H9 (cell line): ENCODE data around the gene CDYL. TPM values are rescaled to one million over a fixed set of nuclear protein-coding genes. Genes with fewer than 3 reads are reported as not detected.

ENCODE experiments used
- DNase-seq: peaks from one replicate; pipeline ENCODE4 v3.0.0-alpha.2; 2017
- H2AFZ ChIP-seq: one replicate; pipeline ENCODE4 v1.6.1; 2013; ENCODE audit warnings: mild to moderate bottlenecking, low read length, control low read depth, moderate library complexity
- H2AK5ac ChIP-seq: 2 replicates; pipeline ENCODE4 v1.6.1; 2013; ENCODE audit warnings: low read length, control low read depth, mixed read lengths; ENCODE audit not compliant: insufficient read length
- H2BK120ac ChIP-seq: one replicate; pipeline ENCODE4 v1.6.1; 2013; ENCODE audit warnings: low read depth, mild to moderate bottlenecking, low read length, control low read depth, inconsistent platforms; ENCODE audit not compliant: poor library complexity, severe bottlenecking
- H2BK12ac ChIP-seq: 2 replicates; pipeline ENCODE4 v1.6.1; 2013; ENCODE audit warnings: low read length, control low read depth, mixed read lengths, low read depth; ENCODE audit not compliant: insufficient read length
- H2BK15ac ChIP-seq: 2 replicates; pipeline ENCODE4 v1.6.1; 2013; ENCODE audit warnings: low read depth, low read length, control low read depth
- H2BK20ac ChIP-seq: one replicate; pipeline ENCODE4 v1.6.1; 2013; ENCODE audit warnings: low read depth, mild to moderate bottlenecking, low read length, control low read depth, inconsistent platforms; ENCODE audit not compliant: poor library complexity, severe bottlenecking
- H2BK5ac ChIP-seq: 2 replicates; pipeline ENCODE4 v1.6.1; 2013; ENCODE audit warnings: low read length, control low read depth, mixed read lengths; ENCODE audit not compliant: insufficient read length
- H3K14ac ChIP-seq: 2 replicates; pipeline ENCODE4 v1.6.1; 2013; ENCODE audit warnings: low read length, control low read depth; ENCODE audit not compliant: insufficient read depth
- H3K18ac ChIP-seq: 2 replicates; pipeline ENCODE4 v1.6.1; 2013; ENCODE audit warnings: low read depth, mild to moderate bottlenecking, mixed read lengths, low read length, control low read depth; ENCODE audit not compliant: insufficient read length
- H3K23ac ChIP-seq: 2 replicates; pipeline ENCODE4 v1.6.1; 2013; ENCODE audit warnings: low read length, control low read depth, mixed read lengths, low read depth; ENCODE audit not compliant: insufficient read length
- H3K23me2 ChIP-seq: 2 replicates; pipeline ENCODE4 v1.6.1; 2013; ENCODE audit warnings: low read depth, mild to moderate bottlenecking, mixed read lengths, low read length, control low read depth; ENCODE audit not compliant: insufficient read length, poor library complexity, severe bottlenecking
- H3K27ac ChIP-seq: 2 replicates; pipeline ENCODE4 v1.5.1; 2013; ENCODE audit warnings: low read length, control low read depth, mixed read lengths, low read depth; ENCODE audit not compliant: insufficient read length
- H3K27me3 ChIP-seq: 2 replicates; pipeline ENCODE4 v1.6.1; 2013; ENCODE audit warnings: low read length, control low read depth, inconsistent platforms; ENCODE audit not compliant: insufficient read depth
- H3K4ac ChIP-seq: 2 replicates; pipeline ENCODE4 v1.6.1; 2013; ENCODE audit warnings: low read depth, mild to moderate bottlenecking, control low read depth, inconsistent platforms, low read length, moderate library complexity
- H3K4me1 ChIP-seq: 2 replicates; pipeline ENCODE4 v1.6.1; 2013; ENCODE audit warnings: low read length, control low read depth, inconsistent platforms; ENCODE audit not compliant: insufficient read depth
- H3K4me2 ChIP-seq: 2 replicates; pipeline ENCODE4 v1.6.1; 2013; ENCODE audit warnings: low read length, control low read depth, mixed read lengths; ENCODE audit not compliant: insufficient read length, insufficient read depth
- H3K56ac ChIP-seq: 2 replicates; pipeline ENCODE4 v1.6.1; 2013; ENCODE audit warnings: low read depth, mild to moderate bottlenecking, mixed read lengths, low read length, control low read depth; ENCODE audit not compliant: insufficient read length
- H3K79me1 ChIP-seq: 2 replicates; pipeline ENCODE4 v1.6.1; 2013; ENCODE audit warnings: low read depth, mild to moderate bottlenecking, moderate library complexity, low read length, control low read depth, inconsistent platforms; ENCODE audit not compliant: insufficient read depth, poor library complexity, severe bottlenecking
- H3K79me2 ChIP-seq: 2 replicates; pipeline ENCODE4 v1.6.1; 2013; ENCODE audit warnings: low read length, control low read depth, inconsistent platforms; ENCODE audit not compliant: insufficient read depth
- H3K9ac ChIP-seq: 2 replicates; pipeline ENCODE4 v1.6.1; 2013; ENCODE audit warnings: low read length, control low read depth, mixed read lengths; ENCODE audit not compliant: insufficient read length; ENCODE audit errors: extremely low read depth
- H3K9me3 ChIP-seq: one replicate; pipeline ENCODE4 v1.6.1; 2013; ENCODE audit warnings: low read depth, low read length, inconsistent platforms; ENCODE audit not compliant: control insufficient read depth
- H3T11ph ChIP-seq: one replicate; pipeline ENCODE4 v1.6.1; 2013; ENCODE audit warnings: mild to moderate bottlenecking, low read length, control low read depth, inconsistent platforms
- H4K20me1 ChIP-seq: one replicate; pipeline ENCODE4 v1.6.1; 2013; ENCODE audit not compliant: control insufficient read depth, insufficient read length, insufficient read depth
- H4K5ac ChIP-seq: 2 replicates; pipeline ENCODE4 v1.6.1; 2013; ENCODE audit warnings: low read depth, mild to moderate bottlenecking, mixed read lengths, low read length, control low read depth; ENCODE audit not compliant: insufficient read length
- H4K8ac ChIP-seq: replicated peaks from 2 replicates; pipeline ENCODE4 v1.6.1; 2013; ENCODE audit warnings: low read length, control low read depth, mixed read lengths, low read depth; ENCODE audit not compliant: insufficient read length
- H4K91ac ChIP-seq: 2 replicates; pipeline ENCODE4 v1.6.1; 2013; ENCODE audit warnings: low read depth, mild to moderate bottlenecking, moderate library complexity, mixed read lengths, low read length, control low read depth; ENCODE audit not compliant: insufficient read length
- H3K27ac Mint-ChIP-seq, 3 experiments: 2 replicates in 2 of 3; 3 replicates in 1 of 3; pipeline ENCODE4 v1.8.0; 2020 to 2021; ENCODE audit warnings: mixed read lengths in 3 of 3, mild to moderate bottlenecking in 1 of 3, moderate library complexity in 1 of 3
- H3K27me3 Mint-ChIP-seq: 2 replicates; pipeline ENCODE4 v1.8.0; 2021; ENCODE audit warnings: low read depth, mild to moderate bottlenecking, moderate library complexity, mixed read lengths
- H3K36me3 Mint-ChIP-seq, 3 experiments: 2 replicates in 2 of 3; 3 replicates in 1 of 3; pipeline ENCODE4 v1.8.0; 2020 to 2021; ENCODE audit warnings: low read depth in 3 of 3, mixed read lengths in 3 of 3; ENCODE audit not compliant: insufficient read depth in 1 of 3
- H3K4me1 Mint-ChIP-seq, 2 experiments: 2 replicates each; pipeline ENCODE4 v1.8.0; 2020; ENCODE audit warnings: mixed read lengths in 2 of 2
- H3K4me3 Mint-ChIP-seq, 2 experiments: 2 replicates in 1 of 2; 3 replicates in 1 of 2; pipeline ENCODE4 v1.8.0; 2020 to 2021; ENCODE audit warnings: mild to moderate bottlenecking in 2 of 2, mixed read lengths in 2 of 2, moderate library complexity in 1 of 2
- H3K9me3 Mint-ChIP-seq, 2 experiments: 2 replicates in 1 of 2; 3 replicates in 1 of 2; pipeline ENCODE4 v1.8.0; 2020; ENCODE audit warnings: mild to moderate bottlenecking in 2 of 2, mixed read lengths in 2 of 2, moderate library complexity in 1 of 2
- WGBS: extraction: QIAGEN DNeasy Blood & Tissue Kit; methylation state at CpG from one replicate; pipeline ENCODE4 v1.1.7; 2013; ENCODE audit warnings: missing lambda C conversion rate, low lambda C conversion rate, mixed read lengths; ENCODE audit not compliant: insufficient read length; ENCODE audit errors: extremely low coverage; 5-methylcytosine and 5-hydroxymethylcytosine counted together
- total RNA-seq: library from RNA; stranded (reverse); gene quantifications from 2 replicates; pipeline ENCODE4 v1.2.1, GENCODE V29; 2021
- TF ChIP-seq, protein P1 (sequence below): fragments of 200-600 bp; sonication (generic); conservative IDR thresholded peaks from 3 replicates; pipeline ENCODE4 v1.8.0; 2021; ENCODE audit warnings: antibody characterized with exemption, mild to moderate bottlenecking

CDYL gene
- total RNA-seq, 1 experiment from 2014 or later = 95.0 TPM

DNA sequence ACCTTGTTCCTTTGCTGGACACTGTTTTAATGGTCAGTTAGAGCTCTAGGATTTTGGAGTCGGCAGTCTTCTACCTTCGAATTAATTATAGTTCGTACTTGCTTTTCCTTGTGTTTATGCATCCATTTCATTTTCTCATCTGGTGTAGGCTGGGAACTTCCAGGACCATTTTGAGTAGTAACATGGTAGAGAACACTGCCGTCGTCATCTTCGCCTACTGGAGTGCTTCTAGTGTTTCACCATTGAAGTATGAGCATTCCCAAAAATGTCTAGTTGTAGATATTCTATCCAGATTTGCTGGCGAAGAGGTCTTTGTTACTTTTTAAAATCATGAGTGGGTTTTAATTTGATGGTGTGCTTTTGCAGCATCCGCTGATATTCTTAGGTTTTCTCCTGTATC, 36.9 kb downstream of the CDYL start:
- Histone ChIP-seq H4K5ac (no peak overlapping the region), H2AK5ac (no peak overlapping the region), H3K14ac (no peak overlapping the region), H4K8ac (no peak overlapping the region), H3K79me2 (peaks cover 54% of the 10 kb centered on the region; the same call in 1 of the 2 replicates), H3K9me3 (no peaks in the 10 kb centered on the region), H2BK20ac (no peak overlapping the region), H3K4ac (no peak overlapping the region), H3K27me3 (no peaks in the 10 kb centered on the region), H3K4me2 (no peak overlapping the region), H3K18ac (no peak overlapping the region), H3T11ph (no peak overlapping the region), H2BK12ac (no peak overlapping the region), H4K20me1 (no peaks in the 10 kb centered on the region), H2BK120ac (no peak overlapping the region), H2BK5ac (no peak overlapping the region), H3K27ac (no peak overlapping the region), H3K56ac (no peak overlapping the region), H4K91ac (no peak overlapping the region), H3K23ac (no peak overlapping the region), H2BK15ac (no peak overlapping the region), H3K9ac (no peak overlapping the region), H3K4me1 (no peaks in the 10 kb centered on the region), H2AFZ (no peak overlapping the region), H3K23me2 (no peaks in the 10 kb centered on the region), H3K79me1 (peaks cover 7% of the 10 kb centered on the region)
- Mint-ChIP-seq H3K4me3 (no peak overlapping the region), H3K9me3 (peaks cover 0 to 5% of the 10 kb centered on the region in 2 experiments; a peak in 1 of 5 replicates), H3K36me3 (peaks cover 0 to 12% (median 8%) of the 10 kb centered on the region in 3 experiments; a peak in 5 of 7 replicates), H3K27me3 (no peaks in the 10 kb centered on the region), H3K4me1 (peaks cover 13 to 21% of the 10 kb centered on the region in 2 experiments), H3K27ac (no peak overlapping the region)
- WGBS = no CpG with 5 or more reads among the region's 8 CpGs
- no peak for DNase-seq
- TF ChIP-seq, protein P1, sequence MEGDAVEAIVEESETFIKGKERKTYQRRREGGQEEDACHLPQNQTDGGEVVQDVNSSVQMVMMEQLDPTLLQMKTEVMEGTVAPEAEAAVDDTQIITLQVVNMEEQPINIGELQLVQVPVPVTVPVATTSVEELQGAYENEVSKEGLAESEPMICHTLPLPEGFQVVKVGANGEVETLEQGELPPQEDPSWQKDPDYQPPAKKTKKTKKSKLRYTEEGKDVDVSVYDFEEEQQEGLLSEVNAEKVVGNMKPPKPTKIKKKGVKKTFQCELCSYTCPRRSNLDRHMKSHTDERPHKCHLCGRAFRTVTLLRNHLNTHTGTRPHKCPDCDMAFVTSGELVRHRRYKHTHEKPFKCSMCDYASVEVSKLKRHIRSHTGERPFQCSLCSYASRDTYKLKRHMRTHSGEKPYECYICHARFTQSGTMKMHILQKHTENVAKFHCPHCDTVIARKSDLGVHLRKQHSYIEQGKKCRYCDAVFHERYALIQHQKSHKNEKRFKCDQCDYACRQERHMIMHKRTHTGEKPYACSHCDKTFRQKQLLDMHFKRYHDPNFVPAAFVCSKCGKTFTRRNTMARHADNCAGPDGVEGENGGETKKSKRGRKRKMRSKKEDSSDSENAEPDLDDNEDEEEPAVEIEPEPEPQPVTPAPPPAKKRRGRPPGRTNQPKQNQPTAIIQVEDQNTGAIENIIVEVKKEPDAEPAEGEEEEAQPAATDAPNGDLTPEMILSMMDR = no peak
